PC-9 (cell line): ENCODE data around the gene CDA.

Source experiments
- CTCF ChIP-seq: fragments of 200-600 bp; sonication (generic); conservative IDR thresholded peaks from 2 replicates; pipeline ENCODE4 v1.6.1; 2017; ENCODE audit warnings: mixed run types, antibody characterized with exemption, mild to moderate bottlenecking, moderate library complexity
- EZH2 ChIP-seq: fragments of 200-600 bp; sonication (generic); IDR thresholded peaks from 2 replicates; pipeline ENCODE4 v1.8.0; 2017; ENCODE audit warnings: antibody characterized with exemption, low read depth

GRCh38 chr1:20578062-20578461 lies 10.8 kb upstream of the CDA start:
- TF ChIP-seq EZH2, result no peak
- TF ChIP-seq CTCF, result no peak
